SK-N-SH (cell line): Measurements from ENCODE around the gene PLA2G12B. TPM values are rescaled to one million over a fixed set of nuclear protein-coding genes. Genes with fewer than 3 reads are reported as not detected.

ENCODE experiments used
- CTCF ChIA-PET: fragments of 300-600, 350-600 bp; formaldehyde crosslinking; extraction: SDS; loops from one replicate; lab custom pipeline; 2021; lab: Yijun Ruan, JAX
- POLR2A ChIA-PET: fragments of 350-600 bp; sonication (Branson Sonifier 250); formaldehyde crosslinking; extraction: SDS; loops from one replicate; lab custom pipeline; 2020; ENCODE audit warnings: antibody characterized with exemption, inconsistent platforms; lab: Yijun Ruan, JAX
- DNase-seq: peaks from one replicate; pipeline ENCODE4 v3.0.0; 2012
- H2AFZ ChIP-seq: fragments of 200-600 bp; sonication (generic); 2 replicates; pipeline ENCODE4 v1.8.1; 2016; ENCODE audit warnings: antibody characterized with exemption, mild to moderate bottlenecking, low read depth
- H3F3A ChIP-seq: fragments of 200-600 bp; sonication (generic); replicated peaks from 2 replicates; pipeline ENCODE3; 2016; ENCODE audit warnings: antibody characterized with exemption, mild to moderate bottlenecking; ENCODE audit not compliant: insufficient read depth
- H3K27ac ChIP-seq, 2 experiments: fragments of 200-500 bp in 1 of 2; fragments of 200-600 bp in 1 of 2; sonication (Bioruptor generic) in 1 of 2; sonication (generic), shearing (Covaris generic) in 1 of 2; 2 replicates each; pipeline versions ENCODE4 v1.5.1 to v1.6.1; 2014 to 2016; ENCODE audit warnings: low read depth in 2 of 2, inconsistent platforms in 1 of 2, low read length in 1 of 2, mild to moderate bottlenecking in 1 of 2, mixed read lengths in 1 of 2
- H3K27me3 ChIP-seq: fragments of 200-600 bp; sonication (generic), shearing (Covaris generic); 2 replicates; pipeline ENCODE4 v1.6.1; 2016; ENCODE audit warnings: mixed run types; ENCODE audit not compliant: insufficient read depth
- H3K36me3 ChIP-seq, 2 experiments: fragments of 200-500 bp in 1 of 2; fragments of 200-600 bp in 1 of 2; sonication (Bioruptor generic) in 1 of 2; sonication (generic) in 1 of 2; replicated peaks in 1 of 2; 2 replicates each; pipeline versions ENCODE3 to v1.5.1; 2014 to 2016; ENCODE audit warnings: low read length in 1 of 2, mild to moderate bottlenecking in 1 of 2; ENCODE audit not compliant: insufficient read depth in 2 of 2, control insufficient read depth in 1 of 2
- H3K4me1 ChIP-seq, 2 experiments: fragments of 200-500 bp in 1 of 2; fragments of 200-600 bp in 1 of 2; sonication (Bioruptor generic) in 1 of 2; sonication (generic), shearing (Covaris generic) in 1 of 2; 2 replicates each; pipeline versions ENCODE4 v1.5.1 to v1.6.1; 2014 to 2016; ENCODE audit warnings: low read depth in 1 of 2, low read length in 1 of 2, mixed run types in 1 of 2; ENCODE audit not compliant: insufficient read depth in 2 of 2, control insufficient read depth in 1 of 2
- H3K4me2 ChIP-seq: fragments of 200-600 bp; sonication (generic), shearing (Covaris generic); 2 replicates; pipeline ENCODE4 v1.6.1; 2017; ENCODE audit warnings: mixed run types
- H3K4me3 ChIP-seq, 2 experiments: fragments of 200-500 bp in 1 of 2; fragments of 200-600 bp in 1 of 2; sonication (Bioruptor generic) in 1 of 2; sonication (generic), shearing (Covaris generic) in 1 of 2; 2 replicates each; pipeline versions ENCODE4 v1.5.1 to v1.8.1; 2014 to 2016; ENCODE audit warnings: low read depth in 2 of 2, inconsistent platforms in 1 of 2, low read length in 1 of 2, mild to moderate bottlenecking in 1 of 2, mixed read lengths in 1 of 2, moderate library complexity in 1 of 2
- H3K79me2 ChIP-seq: fragments of 200-600 bp; sonication (generic); 2 replicates; pipeline ENCODE4 v1.8.1; 2017; ENCODE audit warnings: mild to moderate bottlenecking; ENCODE audit not compliant: insufficient read depth
- H3K9ac ChIP-seq: fragments of 200-600 bp; sonication (generic); 2 replicates; pipeline ENCODE4 v1.6.1; 2017; ENCODE audit warnings: mixed run types
- H3K9me2 ChIP-seq: fragments of 200-600 bp; sonication (generic); 2 replicates; pipeline ENCODE4 v1.6.1; 2017; ENCODE audit warnings: mixed run types
- H3K9me3 ChIP-seq: fragments of 200-600 bp; sonication (generic); 2 replicates; pipeline ENCODE4 v1.6.1; 2017; ENCODE audit warnings: mixed run types, mild to moderate bottlenecking, moderate library complexity
- H4K20me1 ChIP-seq: fragments of 200-600 bp; sonication (generic); 2 replicates; pipeline ENCODE4 v1.6.1; 2017; ENCODE audit warnings: mild to moderate bottlenecking, mixed run types; ENCODE audit not compliant: insufficient read depth
- EZH2phosphoT487 ChIP-seq: fragments of 200-600 bp; sonication (generic); IDR thresholded peaks from 2 replicates; pipeline ENCODE4 v1.6.1; 2017; ENCODE audit warnings: low read depth, mixed run types, mild to moderate bottlenecking, antibody characterized with exemption, moderate library complexity, borderline replicate concordance
- FOSL2 ChIP-seq: IDR thresholded peaks from 2 replicates; pipeline ENCODE4 v1.4.0; 2012; ENCODE audit warnings: low read depth, mild to moderate bottlenecking, moderate library complexity, borderline replicate concordance
- FOXM1 ChIP-seq: IDR thresholded peaks from 2 replicates; pipeline ENCODE4 v1.4.0; 2012; ENCODE audit warnings: low read depth, mild to moderate bottlenecking
- GATA2 ChIP-seq: sonication (generic); formaldehyde crosslinking; IDR thresholded peaks from 2 replicates; pipeline ENCODE4 v1.5.0; 2020; ENCODE audit warnings: mild to moderate bottlenecking, missing genetic modification reagents
- MEF2A ChIP-seq: IDR thresholded peaks from 2 replicates; pipeline ENCODE4 v1.4.0; 2012; ENCODE audit warnings: low read depth, borderline replicate concordance
- MXI1 ChIP-seq: IDR thresholded peaks from 2 replicates; pipeline ENCODE4 v1.6.1; 2012; ENCODE audit warnings: mild to moderate bottlenecking, low read depth, low read length, improper control_type of control experiment
- RCOR1 ChIP-seq: fragments of 150-350 bp; IDR thresholded peaks from 2 replicates; pipeline ENCODE4 v1.6.1; 2017; ENCODE audit warnings: antibody characterized with exemption, low read length
- RFX5 ChIP-seq: IDR thresholded peaks from 2 replicates; pipeline ENCODE4 v1.6.1; 2012; ENCODE audit warnings: mild to moderate bottlenecking, improper control_type of control experiment, low read length
- RXRA ChIP-seq: IDR thresholded peaks from 2 replicates; pipeline ENCODE4 v1.4.0; 2012; ENCODE audit warnings: low read depth, mild to moderate bottlenecking, borderline replicate concordance
- SIN3A ChIP-seq: IDR thresholded peaks from 2 replicates; pipeline ENCODE4 v1.6.1; 2012; ENCODE audit warnings: low read depth, mild to moderate bottlenecking, low read length, moderate library complexity, borderline replicate concordance
- TAF1 ChIP-seq: IDR thresholded peaks from 2 replicates; pipeline ENCODE4 v1.6.1; 2012; ENCODE audit warnings: low read depth, mild to moderate bottlenecking, low read length, moderate library complexity, borderline replicate concordance
- TCF12 ChIP-seq: IDR thresholded peaks from 2 replicates; pipeline ENCODE4 v1.4.0; 2012
- WGBS: methylation state at CpG from one replicate; pipeline ENCODE4 v1.1.6; 2017; ENCODE audit warnings: low lambda C conversion rate; 5-methylcytosine and 5-hydroxymethylcytosine counted together
- polyA plus RNA-seq, 3 experiments: library from polyadenylated mRNA; depleted of rRNA; stranded (reverse); fragments of >200 nt; gene quantifications; 2 replicates each; pipeline ENCODE4 v1.2.3, GENCODE V29; 2012
- TF ChIP-seq, protein P1 (sequence below): fragments of 200-600 bp; sonication (generic); IDR thresholded peaks from 2 replicates; pipeline ENCODE4 v1.6.1; 2017; ENCODE audit warnings: antibody characterized with exemption, mild to moderate bottlenecking, moderate library complexity
- TF ChIP-seq, protein P2 (sequence below): fragments of 150-350 bp; IDR thresholded peaks from 2 replicates; pipeline ENCODE4 v1.6.1; 2017; ENCODE audit warnings: antibody characterized with exemption, low read length, low read depth, borderline replicate concordance
- TF ChIP-seq, protein P3 (sequence below): IDR thresholded peaks from 2 replicates; pipeline ENCODE4 v1.6.1; 2012; ENCODE audit warnings: mild to moderate bottlenecking, low read depth, low read length, moderate library complexity

PLA2G12B gene
- polyA plus RNA-seq, 1 of the 3 experiments (the other 2 are of a cell fraction): not detected

DNA sequence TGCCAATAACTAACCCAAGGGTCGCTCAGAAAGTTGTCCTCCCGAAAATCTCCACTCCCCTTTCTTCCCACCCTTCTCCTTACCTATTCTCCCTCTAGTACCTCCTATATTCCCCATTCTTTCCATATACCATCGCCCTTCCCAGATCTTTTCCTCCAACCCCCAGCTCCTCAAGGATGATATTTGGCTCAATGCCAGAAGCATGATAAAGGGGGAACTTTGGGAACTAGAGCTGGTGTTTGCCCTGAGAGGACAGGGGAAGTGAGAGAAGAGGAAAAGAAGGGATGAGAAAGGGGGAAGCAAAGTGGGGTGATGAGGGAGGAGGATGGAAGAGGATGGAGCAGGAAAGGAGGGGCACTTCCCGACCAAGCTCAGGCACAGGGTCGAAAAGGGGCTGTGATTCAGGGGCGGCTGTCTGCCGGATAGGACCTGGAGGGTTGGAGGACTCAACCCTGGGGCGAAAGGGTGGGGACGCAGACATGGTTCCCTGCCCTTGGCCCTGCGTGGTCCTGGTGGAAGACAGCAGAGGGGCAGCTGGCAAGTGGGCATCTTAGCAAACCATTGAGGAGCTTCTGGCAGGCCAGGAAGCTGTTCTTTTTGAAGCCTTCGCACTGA is 59.3 kb downstream of the PLA2G12B start:
- no peak for DNase-seq
- H3K36me3 ChIP-seq: no peaks in the 10 kb centered on the region
- no peaks in the 10 kb centered on the region for H4K20me1 ChIP-seq
- H3K9me3 ChIP-seq: no peaks in the 10 kb centered on the region
- TF ChIP-seq, protein P1, sequence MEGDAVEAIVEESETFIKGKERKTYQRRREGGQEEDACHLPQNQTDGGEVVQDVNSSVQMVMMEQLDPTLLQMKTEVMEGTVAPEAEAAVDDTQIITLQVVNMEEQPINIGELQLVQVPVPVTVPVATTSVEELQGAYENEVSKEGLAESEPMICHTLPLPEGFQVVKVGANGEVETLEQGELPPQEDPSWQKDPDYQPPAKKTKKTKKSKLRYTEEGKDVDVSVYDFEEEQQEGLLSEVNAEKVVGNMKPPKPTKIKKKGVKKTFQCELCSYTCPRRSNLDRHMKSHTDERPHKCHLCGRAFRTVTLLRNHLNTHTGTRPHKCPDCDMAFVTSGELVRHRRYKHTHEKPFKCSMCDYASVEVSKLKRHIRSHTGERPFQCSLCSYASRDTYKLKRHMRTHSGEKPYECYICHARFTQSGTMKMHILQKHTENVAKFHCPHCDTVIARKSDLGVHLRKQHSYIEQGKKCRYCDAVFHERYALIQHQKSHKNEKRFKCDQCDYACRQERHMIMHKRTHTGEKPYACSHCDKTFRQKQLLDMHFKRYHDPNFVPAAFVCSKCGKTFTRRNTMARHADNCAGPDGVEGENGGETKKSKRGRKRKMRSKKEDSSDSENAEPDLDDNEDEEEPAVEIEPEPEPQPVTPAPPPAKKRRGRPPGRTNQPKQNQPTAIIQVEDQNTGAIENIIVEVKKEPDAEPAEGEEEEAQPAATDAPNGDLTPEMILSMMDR: no peak
- no peak for TF ChIP-seq SIN3A
- TF ChIP-seq, protein P2, sequence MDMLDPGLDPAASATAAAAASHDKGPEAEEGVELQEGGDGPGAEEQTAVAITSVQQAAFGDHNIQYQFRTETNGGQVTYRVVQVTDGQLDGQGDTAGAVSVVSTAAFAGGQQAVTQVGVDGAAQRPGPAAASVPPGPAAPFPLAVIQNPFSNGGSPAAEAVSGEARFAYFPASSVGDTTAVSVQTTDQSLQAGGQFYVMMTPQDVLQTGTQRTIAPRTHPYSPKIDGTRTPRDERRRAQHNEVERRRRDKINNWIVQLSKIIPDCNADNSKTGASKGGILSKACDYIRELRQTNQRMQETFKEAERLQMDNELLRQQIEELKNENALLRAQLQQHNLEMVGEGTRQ: no peak
- TF ChIP-seq RCOR1: no peak
- H3K9me2 ChIP-seq: no peaks in the 10 kb centered on the region
- H3K4me1 ChIP-seq: no peaks in the 10 kb centered on the region
- ChIA-PET CTCF (interaction anchor here (0.6 to 0.7 kb wide), 2 partner anchors 8 to 60 kb away, joined by 3 read pairs; no protein-coding TSS in a partner anchor), POLR2A (interaction anchor here (0.6 kb wide), 1 partner anchor 18 kb away, joined by 4 read pairs; no protein-coding TSS in a partner anchor)
- no peaks in the 10 kb centered on the region for H3K79me2 ChIP-seq
- H3K9ac ChIP-seq: no peak overlapping the region
- no peak overlapping the region for H3K27ac ChIP-seq
- no peaks in the 10 kb centered on the region for H3F3A ChIP-seq
- H3K27me3 ChIP-seq: no peaks in the 10 kb centered on the region
- H3K4me3 ChIP-seq: no peak overlapping the region
- H3K4me2 ChIP-seq: no peak overlapping the region
- WGBS: 81% methylated on average over 11 of the region's 11 CpGs
- H2AFZ ChIP-seq: no peak overlapping the region

DNA sequence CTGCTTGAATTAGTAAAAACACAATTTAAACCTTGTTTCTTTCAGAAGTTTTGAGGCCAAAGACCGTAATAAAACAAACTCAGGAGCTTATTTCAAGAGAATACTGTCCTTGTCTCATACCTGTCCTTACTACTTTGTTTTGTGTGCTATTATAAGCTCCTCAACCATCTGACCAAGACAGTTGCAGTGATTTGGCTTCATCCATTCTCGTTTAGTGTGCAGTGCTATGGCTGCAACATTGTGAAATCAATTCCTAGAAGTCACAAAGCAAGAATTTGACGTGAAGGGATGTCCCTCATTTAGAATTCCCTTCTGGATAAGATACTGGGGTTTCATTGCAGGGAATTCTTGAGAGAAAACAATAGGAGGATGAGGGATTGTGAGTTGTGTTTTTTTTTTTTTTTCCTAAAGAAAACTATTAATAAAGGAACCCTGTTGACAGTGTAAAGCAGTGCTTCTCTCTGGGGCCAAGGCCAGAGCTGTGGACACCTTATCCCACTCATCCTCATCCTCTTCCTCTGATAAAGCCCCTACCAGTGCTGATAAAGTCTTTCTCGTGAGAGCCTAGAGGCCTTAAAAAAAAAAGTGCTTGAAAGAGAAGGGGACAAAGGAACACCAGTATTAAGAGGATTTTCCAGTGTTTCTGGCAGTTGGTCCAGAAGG is 61.3 kb downstream of the PLA2G12B start, which contains the start of gene OIT3:
OIT3 (plus strand) TSS at position 604 of the 663 bp plus-strand sequence. CDS start 60 bp downstream, outside the sequence.
- peaks cover 0 to 8% of the 10 kb centered on the region in 2 experiments for H3K36me3 ChIP-seq
- no peaks in the 10 kb centered on the region for H3K9me3 ChIP-seq
- H3K27ac ChIP-seq: no peak within 1 kb of the TSS
- H4K20me1 ChIP-seq: no peaks in the 10 kb centered on the region
- WGBS: 87% methylated on average over 4 of the region's 4 CpGs
- no peaks in the 10 kb centered on the region for H3K79me2 ChIP-seq
- no peak within 1 kb of the TSS for H3K4me3 ChIP-seq
- no peak within 1 kb of the TSS for H3K4me2 ChIP-seq
- H3K9me2 ChIP-seq: no peaks in the 10 kb centered on the region
- CTCF ChIA-PET: interaction anchor here (1.2 to 1.3 kb wide), 2 partner anchors 13 to 17 kb away, joined by 3 to 6 read pairs; no protein-coding TSS in a partner anchor
- no peak for DNase-seq
- H3K27me3 ChIP-seq: no peaks in the 10 kb centered on the region
- no peak within 1 kb of the TSS for H3K9ac ChIP-seq
- TF ChIP-seq RFX5 (no peak), EZH2phosphoT487 (no peak), RXRA (no peak), FOSL2 (no peak), TAF1 (no peak), MXI1 (no peak), GATA2 (no peak), TCF12 (no peak), MEF2A (no peak), FOXM1 (no peak)
- TF ChIP-seq, protein P1: no peak
- TF ChIP-seq, protein P3, sequence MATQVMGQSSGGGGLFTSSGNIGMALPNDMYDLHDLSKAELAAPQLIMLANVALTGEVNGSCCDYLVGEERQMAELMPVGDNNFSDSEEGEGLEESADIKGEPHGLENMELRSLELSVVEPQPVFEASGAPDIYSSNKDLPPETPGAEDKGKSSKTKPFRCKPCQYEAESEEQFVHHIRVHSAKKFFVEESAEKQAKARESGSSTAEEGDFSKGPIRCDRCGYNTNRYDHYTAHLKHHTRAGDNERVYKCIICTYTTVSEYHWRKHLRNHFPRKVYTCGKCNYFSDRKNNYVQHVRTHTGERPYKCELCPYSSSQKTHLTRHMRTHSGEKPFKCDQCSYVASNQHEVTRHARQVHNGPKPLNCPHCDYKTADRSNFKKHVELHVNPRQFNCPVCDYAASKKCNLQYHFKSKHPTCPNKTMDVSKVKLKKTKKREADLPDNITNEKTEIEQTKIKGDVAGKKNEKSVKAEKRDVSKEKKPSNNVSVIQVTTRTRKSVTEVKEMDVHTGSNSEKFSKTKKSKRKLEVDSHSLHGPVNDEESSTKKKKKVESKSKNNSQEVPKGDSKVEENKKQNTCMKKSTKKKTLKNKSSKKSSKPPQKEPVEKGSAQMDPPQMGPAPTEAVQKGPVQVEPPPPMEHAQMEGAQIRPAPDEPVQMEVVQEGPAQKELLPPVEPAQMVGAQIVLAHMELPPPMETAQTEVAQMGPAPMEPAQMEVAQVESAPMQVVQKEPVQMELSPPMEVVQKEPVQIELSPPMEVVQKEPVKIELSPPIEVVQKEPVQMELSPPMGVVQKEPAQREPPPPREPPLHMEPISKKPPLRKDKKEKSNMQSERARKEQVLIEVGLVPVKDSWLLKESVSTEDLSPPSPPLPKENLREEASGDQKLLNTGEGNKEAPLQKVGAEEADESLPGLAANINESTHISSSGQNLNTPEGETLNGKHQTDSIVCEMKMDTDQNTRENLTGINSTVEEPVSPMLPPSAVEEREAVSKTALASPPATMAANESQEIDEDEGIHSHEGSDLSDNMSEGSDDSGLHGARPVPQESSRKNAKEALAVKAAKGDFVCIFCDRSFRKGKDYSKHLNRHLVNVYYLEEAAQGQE: no peak
- POLR2A ChIA-PET: no interaction called here
- no peak within 1 kb of the TSS for H2AFZ ChIP-seq
- H3F3A ChIP-seq: no peaks in the 10 kb centered on the region
- no peaks in the 10 kb centered on the region for H3K4me1 ChIP-seq
